Activated naive CD4-positive, alpha-beta T cell treated with anti-CD3 and anti-CD28 coated beads, Interleukin-2, amount 50 U/mL, for 16 hours (primary cell): ENCODE data around the gene C5orf47.

ENCODE experiments used
- DNase-seq: peaks from one replicate; pipeline ENCODE4 v3.0.0-alpha.2; 2020

C5orf47 gene

GRCh38 chr5:174045470-174046025, 56.6 kb downstream of the C5orf47 start, which contains the start of gene NSG2:
Gene NSG2, plus strand, starts transcription at chr5:174045706. Its CDS starts 1,050 bp downstream, at chr5:174046756.
- DNase-seq: no peak

- no peak for DNase-seq
Observed at GRCh38 chr5:174046558-174046957, 57.6 kb downstream of the C5orf47 start.

GRCh38 chr5:174047472-174048099, 58.6 kb downstream of the C5orf47 start:
- DNase-seq: no peak

GRCh38 chr5:174052636-174053035, 63.7 kb downstream of the C5orf47 start:
- no peak for DNase-seq

GRCh38 chr5:174053905-174054304, 64.9 kb downstream of the C5orf47 start:
- DNase-seq: no peak
